A673 (cell line): ENCODE data around the gene ADARB2. TPM values are rescaled to one million over a fixed set of nuclear protein-coding genes. Genes with fewer than 3 reads are reported as not detected.

Experiments used
- BruUV-seq: library from RNA; stranded (reverse); fragments of 400-500 nt; replicated peaks from 2 replicates; lab custom pipeline; 2021; lab: Mats Ljungman, UMichigan
- CTCF ChIA-PET: fragments of 300-600 bp; sonication (Branson Sonifier 250); formaldehyde crosslinking; loops from one replicate; lab custom pipeline; 2022; ENCODE audit warnings: antibody characterized with exemption; lab: Charles Lee
- POLR2A ChIA-PET: fragments of 300-600 bp; sonication (Branson Sonifier 250); formaldehyde crosslinking; loops from one replicate; lab custom pipeline; 2022; ENCODE audit warnings: antibody characterized with exemption; ENCODE audit not compliant: low non-redundant PET; lab: Charles Lee
- DNase-seq: peaks from one replicate; pipeline ENCODE4 v3.0.0-alpha.2; 2015; ENCODE audit warnings: low spot score
- H3K27ac ChIP-seq: fragments of 200-600 bp; sonication (generic); 2 replicates; pipeline ENCODE4 v1.5.1; 2016; ENCODE audit warnings: mixed run types, low read depth, mild to moderate bottlenecking, mixed read lengths, antibody characterized with exemption, low read length; ENCODE audit not compliant: poor library complexity, severe bottlenecking
- H3K27me3 ChIP-seq: fragments of 200-600 bp; sonication (generic); replicated peaks from 2 replicates; pipeline ENCODE4 v1.6.1; 2017; ENCODE audit warnings: mixed run types, low read depth, mild to moderate bottlenecking, mixed read lengths, antibody characterized with exemption, low read length; ENCODE audit not compliant: insufficient read depth, poor library complexity
- H3K36me3 ChIP-seq: fragments of 200-600 bp; sonication (generic); 2 replicates; pipeline ENCODE4 v1.6.1; 2016; ENCODE audit warnings: mixed run types, mild to moderate bottlenecking, mixed read lengths, antibody characterized with exemption, low read length; ENCODE audit not compliant: insufficient read depth, poor library complexity, severe bottlenecking
- H3K4me1 ChIP-seq: fragments of 200-600 bp; sonication (generic); 2 replicates; pipeline ENCODE4 v1.6.1; 2017; ENCODE audit warnings: mixed run types, mild to moderate bottlenecking, mixed read lengths, antibody characterized with exemption, low read length; ENCODE audit not compliant: insufficient read depth, poor library complexity, severe bottlenecking
- H3K4me3 ChIP-seq: fragments of 200-600 bp; sonication (generic); 2 replicates; pipeline ENCODE4 v1.5.1; 2016; ENCODE audit warnings: low read depth, mixed run types, mild to moderate bottlenecking, mixed read lengths, low read length; ENCODE audit not compliant: poor library complexity, severe bottlenecking
- H3K9me3 ChIP-seq: fragments of 200-600 bp; sonication (generic); 2 replicates; pipeline ENCODE4 v1.6.1; 2016; ENCODE audit warnings: mixed run types, low read depth, mild to moderate bottlenecking, mixed read lengths, antibody characterized with exemption, low read length; ENCODE audit not compliant: poor library complexity, severe bottlenecking
- CTCF ChIP-seq: fragments of 300-800, 200-600 bp; sonication (generic); conservative IDR thresholded peaks from 2 replicates; pipeline ENCODE4 v1.5.1; 2017; ENCODE audit warnings: low read depth, mild to moderate bottlenecking, antibody characterized with exemption, low read length, moderate library complexity, mixed read lengths
- EZH2 ChIP-seq: fragments of 200-600 bp; sonication (generic); IDR thresholded peaks from 2 replicates; pipeline ENCODE4 v1.6.1; 2017; ENCODE audit warnings: borderline replicate concordance, low read depth, mild to moderate bottlenecking, mixed read lengths, antibody characterized with exemption, low read length; ENCODE audit not compliant: poor library complexity, severe bottlenecking
- intact Hi-C: fragments of 100-400 bp; cut with micrococcal nuclease; formaldehyde crosslinking; loops from one replicate; pipeline ENCODE4 v1.10.0; 2022; ENCODE audit not compliant: unreplicated experiment
- total RNA-seq: library from RNA; stranded (reverse); gene quantifications from 2 replicates; pipeline ENCODE4 v1.2.3, GENCODE V29; 2021

The ADARB2 gene
- total RNA-seq, 1 experiment from 2014 or later, result not detected

- no peaks in the 10 kb centered on the region for H3K4me1 ChIP-seq
- H3K4me3 ChIP-seq, result no peak overlapping the region
- no peaks in the 10 kb centered on the region for H3K36me3 ChIP-seq
- no peaks in the 10 kb centered on the region for H3K9me3 ChIP-seq
- H3K27me3 ChIP-seq, result peaks cover 94% of the 10 kb centered on the region
- ChIA-PET POLR2A (no interaction called here), CTCF (no interaction called here)
- H3K27ac ChIP-seq, result no peak overlapping the region
- no TSS peak for BruUV-seq
- intact Hi-C loops, result no loop called here
- no peak for DNase-seq
- TF ChIP-seq CTCF (no peak), EZH2 (no peak)
Measured at GRCh38 chr10:1474376-1475097, 262.8 kb downstream of the ADARB2 start.

- no peak for DNase-seq
- no TSS peak for BruUV-seq
- H3K4me1 ChIP-seq, result no peaks in the 10 kb centered on the region
- CTCF ChIA-PET, result no interaction called here
- H3K4me3 ChIP-seq, result no peak overlapping the region
- no peaks in the 10 kb centered on the region for H3K36me3 ChIP-seq
- POLR2A ChIA-PET, result no interaction called here
- TF ChIP-seq EZH2 (no peak), CTCF (no peak)
- H3K9me3 ChIP-seq, result no peaks in the 10 kb centered on the region
- H3K27me3 ChIP-seq, result peaks cover 94% of the 10 kb centered on the region
- intact Hi-C loops, result no loop called here
- no peak overlapping the region for H3K27ac ChIP-seq
Measured at GRCh38 chr10:1473874-1474273, 263.5 kb downstream of the ADARB2 start.

- Histone ChIP-seq H3K36me3 (no peaks in the 10 kb centered on the region), H3K4me1 (no peaks in the 10 kb centered on the region), H3K27me3 (peaks cover 94% of the 10 kb centered on the region), H3K9me3 (no peaks in the 10 kb centered on the region), H3K4me3 (no peak overlapping the region), H3K27ac (no peak overlapping the region)
- no TSS peak for BruUV-seq
- TF ChIP-seq EZH2 (no peak), CTCF (no peak)
- CTCF ChIA-PET, result no interaction called here
- DNase-seq, result no peak
- intact Hi-C loops, result no loop called here
- POLR2A ChIA-PET, result no interaction called here
Measured at GRCh38 chr10:1472178-1472958, 265.0 kb downstream of the ADARB2 start.
